Adrenal gland (tissue), 12 donors: ENCODE measurements around the gene TNFRSF12A. TPM values are rescaled to one million over a fixed set of nuclear protein-coding genes. Genes with fewer than 3 reads are reported as not detected.

Experiments used
- DNase-seq, 7 donors: peaks; one replicate each; pipeline ENCODE4 v3.0.0-alpha.2; 2019 to 2020
- H3K27ac ChIP-seq, 5 donors: fragments of 200-600 bp; sonication (generic) in 4 of 5; 1 replicate in 3 of 5; 2 replicates in 2 of 5; pipeline versions ENCODE4 v1.5.1 to v1.8.0; 2016 to 2020; ENCODE audit warnings: mild to moderate bottlenecking in 1 of 5
- H3K27me3 ChIP-seq: fragments of 200-600 bp; 2 replicates; pipeline ENCODE4 v1.8.0; 2021
- H3K36me3 ChIP-seq, 2 donors: fragments of 200-600 bp; replicated peaks in 1 of 2; 1 replicate in 1 of 2; 2 replicates in 1 of 2; pipeline versions ENCODE4 v1.5.1 to v1.8.0; 2018 to 2022
- H3K4me1 ChIP-seq, 2 donors: fragments of 200-600 bp; replicated peaks in 1 of 2; 1 replicate in 1 of 2; 2 replicates in 1 of 2; pipeline versions ENCODE4 v1.5.1 to v1.8.0; 2018 to 2021
- H3K4me3 ChIP-seq, 4 donors: fragments of 200-600 bp; sonication (generic) in 3 of 4; one replicate each; pipeline ENCODE4 v1.5.1; 2016 to 2018
- H3K9me3 ChIP-seq, 3 donors: fragments of 200-600 bp; sonication (generic) in 1 of 3; replicated peaks in 1 of 3; 1 replicate in 2 of 3; 2 replicates in 1 of 3; pipeline versions ENCODE4 v1.5.1 to v1.8.0; 2016 to 2021
- POLR2A ChIP-seq, 2 donors: fragments of 450-650 bp; IDR thresholded peaks; one replicate each; pipeline ENCODE4 v1.6.1; 2017; ENCODE audit warnings: antibody characterized with exemption in 2 of 2, mild to moderate bottlenecking in 2 of 2, moderate library complexity in 1 of 2
- WGBS, 4 donors: extraction: QIAGEN DNeasy Blood & Tissue Kit in 2 of 4; methylation state at CpG; one replicate each; pipeline versions ENCODE4 v1.1.5 to v1.1.7; 2013 to 2017; 5-methylcytosine and 5-hydroxymethylcytosine counted together
- intact Hi-C, 2 donors: fragments of 100-400 bp; cut with DNase I; formaldehyde crosslinking; loops; one replicate each; pipeline versions ENCODE4 v1.14.1 to v1.15.0; 2022 to 2023
- polyA plus RNA-seq, 3 donors: library from polyadenylated mRNA; stranded (reverse); fragments of 200-250 nt in 2 of 3; fragments of 350-450 nt in 1 of 3; fragmentation: Illumina TruSeq in 1 of 3; extraction: RNeasy Lipid Tissue Mini Kit (QIAGEN cat#74804) in 1 of 3; gene quantifications; one replicate each; pipeline ENCODE4 v1.2.3, GENCODE V29; 2013 to 2014
- total RNA-seq, 9 donors: library from RNA; depleted of rRNA in 4 of 9; stranded (reverse); fragments of >200 nt in 4 of 9; fragments of 120-200 nt in 1 of 9; fragmentation: NEBNext Ultra II Directional in 1 of 9; extraction: Animal tissue kit (Norgen Biotek cat#: 25700) in 1 of 9; gene quantifications; one replicate each; pipeline versions ENCODE4 v1.1.0 to v1.2.4, GENCODE V29; 2013 to 2023
- TF ChIP-seq, protein P1 (sequence below), 6 experiments: fragments of 450-650 bp in 4 of 6; fragments of 200-600 bp in 2 of 6; sonication (generic) in 1 of 6; IDR thresholded peaks; 1 replicate in 5 of 6; 2 replicates in 1 of 6; pipeline versions ENCODE4 v1.5.1 to v1.8.0; 2016 to 2021; ENCODE audit warnings: antibody characterized with exemption in 6 of 6, mild to moderate bottlenecking in 2 of 6, moderate library complexity in 1 of 6
- donor health status: healthy with polysubstance abuse.
- donor health status: Bipolar disorder and iron deficiency.
- donor health status: DM: yes; HTN: yes; CAD: no.
- donor health status: DM: no; HTN: no; CAD: no.
- donor health status: DM: no; HTN: no; CAD: no.
- donor health status: DM: yes; HTN: yes; CAD: no.

TNFRSF12A gene
- total and polyA plus RNA-seq, 12 donors = 8.8 to 175 (median 42.6) TPM

DNA sequence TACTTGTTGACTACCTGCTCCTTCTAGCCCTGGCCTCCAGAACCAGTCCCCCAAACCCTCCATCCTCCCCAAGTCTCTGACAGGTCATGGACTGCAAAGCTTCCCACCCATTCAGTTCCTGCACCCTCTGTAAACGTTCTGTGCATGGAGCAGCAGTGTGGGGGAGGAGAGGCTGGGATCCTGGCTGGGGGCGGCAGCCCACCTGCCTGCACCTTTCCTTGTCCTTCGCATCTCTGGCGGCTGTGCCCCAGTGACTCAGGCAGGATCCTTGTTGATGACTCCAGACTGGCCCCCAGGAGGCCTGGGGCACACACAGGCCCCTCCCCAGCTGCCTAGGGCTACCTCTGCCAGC is 38.3 kb upstream of the TNFRSF12A start:
- Histone ChIP-seq H3K27me3 (peaks cover 4% of the 10 kb centered on the region), H3K36me3 (no peaks in the 10 kb centered on the region), H3K9me3 (no peaks in the 10 kb centered on the region), H3K4me3 (no peak overlapping the region), H3K27ac (peak overlapping the region in 2 of 5 donors; percentile 83 to 84), H3K4me1 (peaks cover 12 to 24% of the 10 kb centered on the region in 2 donors)
- TF ChIP-seq POLR2A (IDR thresholded peaks at IDR 0.05) = no peak
- TF ChIP-seq, protein P1, sequence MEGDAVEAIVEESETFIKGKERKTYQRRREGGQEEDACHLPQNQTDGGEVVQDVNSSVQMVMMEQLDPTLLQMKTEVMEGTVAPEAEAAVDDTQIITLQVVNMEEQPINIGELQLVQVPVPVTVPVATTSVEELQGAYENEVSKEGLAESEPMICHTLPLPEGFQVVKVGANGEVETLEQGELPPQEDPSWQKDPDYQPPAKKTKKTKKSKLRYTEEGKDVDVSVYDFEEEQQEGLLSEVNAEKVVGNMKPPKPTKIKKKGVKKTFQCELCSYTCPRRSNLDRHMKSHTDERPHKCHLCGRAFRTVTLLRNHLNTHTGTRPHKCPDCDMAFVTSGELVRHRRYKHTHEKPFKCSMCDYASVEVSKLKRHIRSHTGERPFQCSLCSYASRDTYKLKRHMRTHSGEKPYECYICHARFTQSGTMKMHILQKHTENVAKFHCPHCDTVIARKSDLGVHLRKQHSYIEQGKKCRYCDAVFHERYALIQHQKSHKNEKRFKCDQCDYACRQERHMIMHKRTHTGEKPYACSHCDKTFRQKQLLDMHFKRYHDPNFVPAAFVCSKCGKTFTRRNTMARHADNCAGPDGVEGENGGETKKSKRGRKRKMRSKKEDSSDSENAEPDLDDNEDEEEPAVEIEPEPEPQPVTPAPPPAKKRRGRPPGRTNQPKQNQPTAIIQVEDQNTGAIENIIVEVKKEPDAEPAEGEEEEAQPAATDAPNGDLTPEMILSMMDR (IDR thresholded peaks at IDR 0.05) = no peak
- DNase-seq = no peak
- intact Hi-C loops = loop anchor here in 1 of 2 donors (10.0 kb wide), 1 partner anchor 57 kb away; no protein-coding TSS in a partner anchor
- 44 to 67% (median 56%) methylated on average over 4 of the region's 4 CpGs for WGBS, 4 donors

DNA sequence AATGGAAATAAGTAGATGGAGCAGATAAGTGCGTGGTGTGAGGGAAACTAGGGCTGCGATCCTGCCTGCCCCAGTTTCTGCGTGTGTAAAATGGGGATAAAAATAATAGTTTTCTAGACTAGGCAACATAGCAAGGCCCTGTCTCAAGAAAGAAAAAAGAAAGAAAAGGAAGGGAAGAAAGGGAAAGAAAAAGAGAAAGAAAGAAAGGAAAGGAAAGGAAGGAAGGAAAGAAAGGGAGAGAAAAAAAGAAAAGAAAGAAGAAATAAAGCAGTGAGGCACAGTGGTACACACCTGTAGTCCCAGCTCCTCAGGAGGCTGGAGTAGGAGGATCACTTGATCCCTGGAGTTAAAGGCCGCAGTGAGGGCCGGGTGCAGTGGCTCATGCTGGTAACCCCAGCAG is 37.8 kb upstream of the TNFRSF12A start:
- DNase-seq = no peak
- WGBS, 4 donors = 69 to 88% (median 79%) methylated on average over 5 of the region's 5 CpGs
- no peaks in the 10 kb centered on the region for H3K9me3 ChIP-seq
- H3K4me3 ChIP-seq = no peak overlapping the region
- no peaks in the 10 kb centered on the region for H3K36me3 ChIP-seq
- no peak overlapping the region for H3K27ac ChIP-seq
- TF ChIP-seq POLR2A (IDR thresholded peaks at IDR 0.05) = no peak
- TF ChIP-seq, protein P1 (IDR thresholded peaks at IDR 0.05) = no peak
- H3K4me1 ChIP-seq = peaks cover 12 to 24% of the 10 kb centered on the region in 2 donors
- H3K27me3 ChIP-seq = peaks cover 4% of the 10 kb centered on the region
- intact Hi-C loops = loop anchor here in 1 of 2 donors (10.0 kb wide), 1 partner anchor 58 kb away; no protein-coding TSS in a partner anchor

- TF ChIP-seq, protein P1 (IDR thresholded peaks at IDR 0.05) = peak; percentile 55 to 93 (median 77)
- TF ChIP-seq POLR2A (IDR thresholded peaks at IDR 0.05) = no peak
- DNase-seq = peak; percentile 64 to 90 (median 80)
- intact Hi-C loops = loop anchor here in 1 of 2 donors (10.0 kb wide), 1 partner anchor 59 kb away; no protein-coding TSS in a partner anchor
- H3K36me3 ChIP-seq = no peaks in the 10 kb centered on the region
- peaks cover 4% of the 10 kb centered on the region for H3K27me3 ChIP-seq
- H3K9me3 ChIP-seq = no peaks in the 10 kb centered on the region
- H3K27ac ChIP-seq = no peak overlapping the region
- peak overlapping the region in 1 of 4 donors; percentile 16 for H3K4me3 ChIP-seq
- peaks cover 12 to 24% of the 10 kb centered on the region in 2 donors for H3K4me1 ChIP-seq
- WGBS, 4 donors = 9 to 19% (median 14%) methylated on average over 19 to 42 of the region's 42 CpGs
These were observed 36.4 kb upstream of the TNFRSF12A start for GRCh38 chr16:2983706-2984136.

GRCh38 chr16:2985462-2985861 is 34.7 kb upstream of the TNFRSF12A start:
- no peak for TF ChIP-seq POLR2A (IDR thresholded peaks at IDR 0.05)
- TF ChIP-seq, protein P1 (IDR thresholded peaks at IDR 0.05) = no peak
- no peaks in the 10 kb centered on the region for H3K27me3 ChIP-seq
- DNase-seq = no peak
- H3K36me3 ChIP-seq = no peaks in the 10 kb centered on the region
- no peak overlapping the region for H3K27ac ChIP-seq
- intact Hi-C loops = loop anchor here in 1 of 2 donors (10.0 kb wide), 1 partner anchor 61 kb away; no protein-coding TSS in a partner anchor
- no peak overlapping the region for H3K4me3 ChIP-seq
- WGBS, 4 donors = 53 to 73% (median 54%) methylated on average over 2 to 9 of the region's 9 CpGs
- peaks cover 7 to 16% of the 10 kb centered on the region in 2 donors for H3K4me1 ChIP-seq
- H3K9me3 ChIP-seq = no peaks in the 10 kb centered on the region
